GM10266 (cell line): ENCODE results near the gene GREB1.

Experiments used
- DNase-seq: peaks from one replicate; pipeline ENCODE4 v3.0.0; 2012; ENCODE audit errors: extremely low spot score
- CTCF ChIP-seq: IDR thresholded peaks from 2 replicates; pipeline ENCODE4 v1.5.1; 2012; ENCODE audit warnings: mild to moderate bottlenecking, low read depth; ENCODE audit not compliant: control insufficient read depth, insufficient read depth; ENCODE audit errors: missing control alignments

GREB1 gene

GRCh38 chr2:11520092-11520693 is 13.7 kb upstream of the GREB1 start:
- no peak for DNase-seq
- TF ChIP-seq CTCF, result no peak

GRCh38 chr2:11521775-11522174 is 12.1 kb upstream of the GREB1 start:
- TF ChIP-seq CTCF, result no peak
- no peak for DNase-seq

- DNase-seq, result no peak
- TF ChIP-seq CTCF, result no peak
These were observed 9.4 kb upstream of the GREB1 start for GRCh38 chr2:11524470-11524869.

- TF ChIP-seq CTCF, result no peak
- DNase-seq, result no peak
These were observed 8.1 kb upstream of the GREB1 start for GRCh38 chr2:11525762-11526161.

GRCh38 chr2:11527001-11527400 is 6.8 kb upstream of the GREB1 start:
- no peak for TF ChIP-seq CTCF
- DNase-seq, result no peak

- no peak for TF ChIP-seq CTCF
- DNase-seq, result no peak
These were observed 5.6 kb upstream of the GREB1 start for GRCh38 chr2:11528228-11528627.

- no peak for DNase-seq
- no peak for TF ChIP-seq CTCF
These were observed 2.9 kb upstream of the GREB1 start for GRCh38 chr2:11530864-11531465.
